Endothelial cell of umbilical vein (primary cell): Measurements from ENCODE around the gene ADTRP. TPM values are rescaled to one million over a fixed set of nuclear protein-coding genes. Genes with fewer than 3 reads are reported as not detected.

Source experiments
- BruUV-seq: library from RNA; stranded (reverse); fragments of 400-500 nt; replicated peaks from 2 replicates; lab custom pipeline; 2021; lab: Mats Ljungman, UMichigan
- CTCF ChIA-PET: fragments of 300-600, 350-600 bp; sonication (Branson Sonifier 250); formaldehyde crosslinking; loops from one replicate; lab custom pipeline; 2021; ENCODE audit warnings: antibody characterized with exemption, inconsistent platforms; lab: Charles Lee
- POLR2A ChIA-PET: fragments of 300-600, 350-600 bp; sonication (Branson Sonifier 250); formaldehyde crosslinking; loops from one replicate; lab custom pipeline; 2021; ENCODE audit warnings: antibody characterized with exemption, inconsistent platforms; lab: Charles Lee
- DNase-seq: peaks from one replicate; pipeline ENCODE4 v3.0.0-alpha.2; 2011; ENCODE audit warnings: low read depth, low spot score
- FAIRE-seq: peaks from 2 replicates; lab custom pipeline; 2011; peaks lifted over from hg19 to GRCh38; lab: Jason Lieb, UNC
- H2AFZ ChIP-seq: 2 replicates; pipeline ENCODE4 v1.6.0; 2012; ENCODE audit warnings: low read depth, low read length, control low read depth, inconsistent platforms
- H3K27ac ChIP-seq: 2 replicates; pipeline ENCODE4 v1.5.1; 2011; ENCODE audit warnings: low read depth, mild to moderate bottlenecking, control low read depth, low read length, moderate library complexity; ENCODE audit not compliant: insufficient read depth
- H3K27me3 ChIP-seq, 2 experiments: 2 replicates each; pipeline versions ENCODE4 v1.6.0 to v1.6.1; 2011; ENCODE audit warnings: low read length in 2 of 2, mixed read lengths in 1 of 2; ENCODE audit not compliant: control insufficient read depth in 2 of 2, insufficient read depth in 2 of 2
- H3K36me3 ChIP-seq, 2 experiments: 2 replicates in 1 of 2; 3 replicates in 1 of 2; pipeline ENCODE4 v1.5.1; 2011; ENCODE audit warnings: low read length in 2 of 2, mild to moderate bottlenecking in 1 of 2, moderate library complexity in 1 of 2; ENCODE audit not compliant: control insufficient read depth in 2 of 2, insufficient read depth in 2 of 2; ENCODE audit errors: extremely low read depth in 1 of 2
- H3K4me1 ChIP-seq: 3 replicates; pipeline ENCODE4 v1.5.1; 2011; ENCODE audit warnings: mild to moderate bottlenecking, low read length; ENCODE audit not compliant: control insufficient read depth, insufficient read depth; ENCODE audit errors: extremely low read depth
- H3K4me2 ChIP-seq: 2 replicates; pipeline ENCODE4 v1.6.1; 2011; ENCODE audit warnings: low read length, control low read depth, mixed read lengths; ENCODE audit not compliant: insufficient read depth
- H3K4me3 ChIP-seq, 3 experiments: fragments of 200-600 bp in 1 of 3; sonication (generic), shearing (Covaris generic) in 1 of 3; replicated peaks in 1 of 3; 2 replicates each; pipeline ENCODE4 v1.5.1; 2011 to 2016; ENCODE audit warnings: control low read depth in 3 of 3, low read length in 3 of 3, mild to moderate bottlenecking in 2 of 3, inconsistent platforms in 1 of 3, low read depth in 1 of 3, moderate library complexity in 1 of 3; ENCODE audit not compliant: insufficient read depth in 1 of 3
- H3K79me2 ChIP-seq: 2 replicates; pipeline ENCODE4 v1.6.0; 2012; ENCODE audit warnings: low read length, inconsistent platforms; ENCODE audit not compliant: control insufficient read depth, insufficient read depth
- H3K9ac ChIP-seq: replicated peaks from 2 replicates; pipeline ENCODE3; 2011; ENCODE audit warnings: low read length, control low read depth; ENCODE audit not compliant: insufficient read depth; ENCODE audit errors: extremely low read depth
- H3K9me1 ChIP-seq: replicated peaks from 3 replicates; pipeline ENCODE4 v1.6.0; 2011; ENCODE audit warnings: mild to moderate bottlenecking, low read length; ENCODE audit not compliant: control insufficient read depth, insufficient read depth; ENCODE audit errors: extremely low read depth
- H3K9me3 ChIP-seq: replicated peaks from 2 replicates; pipeline ENCODE4 v1.5.1; 2012; ENCODE audit warnings: low read length, inconsistent platforms; ENCODE audit not compliant: control insufficient read depth, insufficient read depth
- H4K20me1 ChIP-seq: replicated peaks from 2 replicates; pipeline ENCODE3; 2011; ENCODE audit warnings: mild to moderate bottlenecking, low read length; ENCODE audit not compliant: control insufficient read depth, insufficient read depth; ENCODE audit errors: extremely low read depth
- CTCF ChIP-seq, 2 donors: IDR thresholded peaks; 1 replicate in 1 of 2; 2 replicates in 1 of 2; pipeline ENCODE4 v1.5.1; 2011; ENCODE audit warnings: low read length in 2 of 2, mild to moderate bottlenecking in 2 of 2, moderate library complexity in 2 of 2, control low read depth in 1 of 2, inconsistent platforms in 1 of 2, low read depth in 1 of 2; ENCODE audit not compliant: insufficient read depth in 1 of 2; ENCODE audit errors: extremely low read depth in 1 of 2
- EZH2 ChIP-seq: IDR thresholded peaks from 2 replicates; pipeline ENCODE4 v1.6.1; 2012; ENCODE audit warnings: borderline replicate concordance, low read depth, mild to moderate bottlenecking, moderate library complexity, low read length, inconsistent platforms; ENCODE audit not compliant: severe bottlenecking
- FOS ChIP-seq: IDR thresholded peaks from 2 replicates; pipeline ENCODE4 v1.6.1; 2011; ENCODE audit warnings: mild to moderate bottlenecking, low read length, moderate library complexity, borderline replicate concordance; ENCODE audit not compliant: insufficient read depth
- POLR2AphosphoS5 ChIP-seq: IDR thresholded peaks from 2 replicates; pipeline ENCODE4 v1.6.1; 2012; ENCODE audit warnings: low read depth, mild to moderate bottlenecking, control low read depth, low read length, moderate library complexity; ENCODE audit not compliant: insufficient read depth
- dilution Hi-C: fragments of 300-500 bp; cut with MboI; formaldehyde crosslinking; loops from one replicate; pipeline ENCODE4 v1.15.0; 2019; ENCODE audit warnings: low sequenced_read_pairs; ENCODE audit not compliant: extremely low pct_ligation_motif_present
- intact Hi-C: fragments of 100-400 bp; cut with micrococcal nuclease; formaldehyde crosslinking; loops from one replicate; pipeline ENCODE4 v1.10.0; 2022
- polyA plus RNA-seq, 4 experiments: library from polyadenylated mRNA; depleted of rRNA in 3 of 4; stranded (reverse) in 3 of 4; unstranded in 1 of 4; fragments of >200 nt; gene quantifications; 2 replicates each; pipeline versions ENCODE4 v1.2.1 to v1.2.3, GENCODE V29; 2011 to 2012; ENCODE audit warnings: missing spikeins in 1 of 4
- total RNA-seq: library from RNA; stranded (reverse); gene quantifications from 2 replicates; pipeline ENCODE4 v1.2.3, GENCODE V29; 2021

ADTRP gene
- total and polyA plus RNA-seq, 2 donors (not counting 3 experiments of a cell fraction or from before 2014, with no cell fraction given), result 3.3 to 4.4 TPM

GRCh38 chr6:11804701-11805100, 26.1 kb upstream of the ADTRP start:
- no peak overlapping the region for H3K4me2 ChIP-seq
- CTCF ChIA-PET, result interaction anchor here (1.0 kb wide), 1 partner anchor 18 kb away, joined by 3 read pairs; no protein-coding TSS in a partner anchor
- BruUV-seq, result no TSS peak

More at GRCh38 chr6:11804701-11805100, 26.1 kb upstream of the ADTRP start:
- Histone ChIP-seq H3K9me3 (no peaks in the 10 kb centered on the region), H4K20me1 (no peaks in the 10 kb centered on the region), H3K27ac (no peak overlapping the region), H3K4me3 (no peak overlapping the region), H3K4me1 (no peaks in the 10 kb centered on the region), H3K36me3 (no peaks in the 10 kb centered on the region), H3K9me1 (no peaks in the 10 kb centered on the region), H3K27me3 (no peaks in the 10 kb centered on the region), H2AFZ (no peak overlapping the region), H3K79me2 (no peaks in the 10 kb centered on the region), H3K9ac (no peak overlapping the region)
- dilution Hi-C loops (no loop called here), intact Hi-C loops (no loop called here)
- POLR2A ChIA-PET, result interaction anchor here (0.7 kb wide), 1 partner anchor 10 kb away, joined by 3 read pairs; no protein-coding TSS in a partner anchor
- DNase-seq (no peak), FAIRE-seq (no peak)
- TF ChIP-seq CTCF (IDR thresholded peaks at IDR 0.05; ENCODE audit: extremely low read depth in 1 of 2, insufficient read depth in 1 of 2, low read depth in 1 of 2, low read length in 2 of 2), result no peak
- TF ChIP-seq POLR2AphosphoS5, result no peak
- no peak for TF ChIP-seq FOS
- no peak for TF ChIP-seq EZH2
